UCSD-AML1 (cell line): ENCODE measurements around the gene HOXA2.

Experiments used
- DNase-seq: peaks from one replicate; lab custom pipeline; 2025; ENCODE audit not compliant: unreplicated experiment; lab: John Stamatoyannopoulos, UW

Gene HOXA2

DNA sequence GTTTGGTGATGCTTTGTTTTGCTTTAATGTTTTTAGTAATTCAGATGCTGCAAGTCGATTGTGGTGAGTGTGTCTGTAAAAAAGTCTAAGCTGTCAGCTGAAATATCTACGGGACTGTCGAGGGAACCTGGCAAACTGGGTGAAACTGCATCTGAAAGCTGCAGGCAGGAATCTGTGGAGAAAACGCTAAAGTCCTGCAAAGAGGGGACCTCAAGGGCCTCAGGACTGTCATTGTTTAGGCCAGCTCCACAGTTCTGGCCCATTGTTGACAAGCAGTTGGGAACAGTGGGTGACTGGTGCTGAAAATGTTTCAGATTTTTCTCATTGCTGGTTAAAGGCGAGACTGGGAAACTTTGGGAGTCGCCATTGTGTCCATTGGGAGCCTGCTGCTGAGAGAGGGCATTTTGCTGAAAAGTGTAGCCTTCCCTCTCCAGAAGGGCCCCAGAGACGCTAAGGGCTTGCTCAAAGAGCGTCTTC, 1.8 kb downstream of the HOXA2 start:
- no peak for DNase-seq

DNA sequence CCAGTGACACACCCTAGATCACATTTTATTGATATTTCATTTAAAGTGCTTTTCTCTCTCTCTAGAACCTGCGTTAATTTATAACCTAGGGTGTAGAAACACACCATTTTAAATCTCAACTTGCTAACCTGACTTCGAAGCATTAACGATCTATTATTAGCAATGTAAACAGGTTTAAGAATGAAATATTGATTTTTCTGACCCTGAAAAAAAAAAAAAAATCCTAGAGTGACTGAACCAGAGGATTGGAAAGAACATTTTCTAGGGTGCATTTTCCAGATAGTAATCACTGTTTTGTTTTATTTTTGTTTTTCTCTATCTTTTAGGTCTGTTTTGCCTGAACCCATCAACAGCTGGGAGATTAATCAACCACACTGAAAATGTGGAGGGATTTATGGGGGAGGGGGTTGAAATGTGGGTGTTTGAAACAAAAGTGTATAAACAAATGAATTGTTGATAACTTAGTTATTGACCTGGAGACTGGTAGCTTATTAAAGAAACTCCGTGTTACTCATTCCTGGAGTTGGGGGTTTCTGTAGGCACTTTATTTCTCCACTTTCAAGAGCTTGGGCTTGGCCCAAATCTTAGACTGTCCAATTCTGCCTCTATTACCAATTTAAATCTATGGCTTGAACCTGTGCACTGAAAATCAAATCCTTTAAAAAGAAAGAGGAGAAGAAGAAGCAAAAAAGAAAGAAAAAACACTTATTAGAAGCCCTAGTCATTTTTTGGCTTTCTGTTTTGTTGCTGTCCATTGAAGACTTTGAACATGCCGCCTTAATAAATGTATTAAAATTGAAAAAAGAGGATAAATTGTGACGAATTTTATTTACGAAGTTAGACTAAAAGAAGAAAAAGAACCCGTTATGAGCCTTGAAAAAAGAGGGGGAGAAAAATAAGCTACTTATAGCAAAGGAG, 2.8 kb downstream of the HOXA2 start:
- DNase-seq = no peak

DNA sequence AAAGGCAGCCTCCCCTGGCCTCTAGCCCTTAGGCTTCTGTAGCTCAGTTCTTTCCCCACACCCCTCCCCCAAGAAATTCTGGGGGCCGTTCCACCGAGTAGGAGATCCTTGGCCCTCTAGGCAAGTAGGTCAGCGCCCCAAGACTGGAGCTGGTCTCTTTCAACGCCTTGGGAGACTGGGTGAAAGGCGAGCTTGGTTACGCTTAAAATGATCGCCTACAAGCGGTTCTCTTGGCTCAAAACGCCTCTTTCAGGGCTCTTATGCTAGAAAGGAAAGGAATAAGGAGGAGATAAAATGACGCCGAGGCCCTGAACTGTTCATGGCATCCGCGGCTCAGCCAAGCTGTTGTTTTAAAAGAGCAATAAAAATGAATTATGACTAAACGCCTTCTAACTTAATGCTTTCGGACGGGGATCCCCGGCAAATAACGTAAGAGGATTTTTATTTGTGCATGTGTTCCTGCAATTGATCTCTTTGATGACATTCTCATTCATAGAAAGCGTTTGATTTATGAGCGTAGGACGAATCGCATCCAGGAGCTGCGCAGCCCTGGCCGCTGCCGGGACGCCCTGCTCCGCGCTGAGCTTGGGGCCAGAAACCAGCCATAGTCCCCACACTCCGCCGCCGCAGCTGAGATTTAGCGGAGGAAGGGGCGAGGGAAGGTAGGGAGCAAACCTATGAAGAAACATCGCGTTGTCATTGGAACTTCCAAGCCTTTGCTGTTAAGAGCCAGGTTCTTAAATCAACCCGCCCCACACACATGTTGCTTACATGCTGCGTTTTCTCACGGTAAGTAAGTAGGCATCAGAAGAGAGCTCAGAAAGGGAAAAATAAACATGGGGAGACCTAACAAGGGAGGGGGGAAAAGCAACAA, 3.7 kb downstream of the HOXA2 start:
- no peak for DNase-seq

DNA sequence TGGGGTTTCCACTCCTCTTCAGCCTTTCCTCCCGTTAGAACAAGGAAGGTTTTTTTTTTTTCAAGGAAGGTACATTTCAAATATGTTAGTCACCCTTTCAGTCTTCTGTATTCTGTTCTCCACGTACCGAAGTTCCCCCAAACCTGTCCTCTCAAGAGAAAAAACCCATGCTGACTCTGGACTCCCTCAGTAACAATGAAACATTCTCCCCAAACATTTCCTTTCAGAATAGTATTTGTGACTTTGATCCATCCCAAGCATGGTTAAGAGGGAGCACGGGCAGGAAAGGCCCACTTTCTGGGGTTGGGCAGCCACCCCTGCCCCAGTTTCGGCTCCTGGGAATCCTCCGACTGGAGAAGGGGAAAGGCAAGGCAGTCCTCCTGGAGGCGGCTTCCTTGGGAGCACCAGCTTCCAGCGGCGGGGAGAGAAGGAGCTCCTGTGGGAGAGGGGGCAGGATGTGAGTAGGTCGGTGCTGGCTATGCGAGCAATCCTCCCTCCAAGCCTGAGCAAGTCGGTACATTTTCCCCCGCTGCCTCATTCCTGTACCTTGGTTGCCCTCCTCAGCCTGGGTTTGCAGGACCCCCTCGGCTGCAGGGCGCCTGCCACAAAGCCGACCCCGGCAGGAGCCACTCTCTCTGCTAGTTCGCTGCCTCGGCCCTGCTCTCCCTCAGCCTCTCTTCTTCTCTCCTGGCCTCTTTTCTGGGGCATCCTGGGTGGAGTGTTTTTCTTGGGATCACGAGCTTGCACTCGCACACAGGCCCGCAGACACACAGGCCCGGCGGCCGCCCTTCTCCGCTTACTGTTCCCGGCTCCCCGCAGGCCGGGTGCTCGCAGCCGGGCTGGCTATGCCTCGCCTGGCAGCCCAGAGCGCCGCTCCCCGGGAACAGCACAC, 4.6 kb downstream of the HOXA2 start:
- DNase-seq = no peak

DNA sequence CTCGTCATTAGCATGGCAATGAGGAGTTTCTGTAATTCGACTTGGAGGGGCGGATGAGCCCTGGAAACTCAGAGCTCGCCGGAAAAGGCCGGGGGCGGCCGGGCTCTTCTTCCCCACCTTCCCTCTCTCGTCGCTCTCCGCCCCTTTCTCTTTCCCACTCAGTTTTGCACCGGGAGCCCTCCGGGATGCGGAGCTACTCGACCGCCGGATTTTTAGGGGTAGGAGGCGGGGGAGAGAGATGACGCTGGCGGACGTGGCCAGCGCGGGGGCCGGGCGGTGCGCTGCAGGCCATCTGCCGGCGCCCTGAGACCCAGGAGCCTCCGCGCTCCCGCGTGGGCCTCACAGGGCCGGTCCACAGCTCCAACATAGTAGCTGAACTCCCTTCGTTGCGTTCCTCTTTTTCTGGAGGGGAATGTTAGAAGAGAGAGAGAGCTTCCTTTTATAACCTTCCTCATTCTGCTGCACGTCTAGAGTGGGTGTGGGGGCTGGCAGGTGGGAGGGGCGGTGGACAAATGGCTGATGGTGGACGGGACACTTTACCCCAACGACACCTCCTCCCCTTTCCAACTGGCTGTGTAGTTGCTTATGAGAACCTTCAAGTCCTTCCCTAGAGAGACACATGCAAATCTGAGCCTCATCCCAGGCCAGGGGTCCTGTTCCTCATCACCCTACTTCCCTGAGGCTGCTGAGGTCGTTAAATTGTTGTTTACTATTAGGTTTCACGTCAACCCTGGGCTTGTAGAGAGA, 5.5 kb downstream of the HOXA2 start:
- DNase-seq = peak; percentile 30

DNA sequence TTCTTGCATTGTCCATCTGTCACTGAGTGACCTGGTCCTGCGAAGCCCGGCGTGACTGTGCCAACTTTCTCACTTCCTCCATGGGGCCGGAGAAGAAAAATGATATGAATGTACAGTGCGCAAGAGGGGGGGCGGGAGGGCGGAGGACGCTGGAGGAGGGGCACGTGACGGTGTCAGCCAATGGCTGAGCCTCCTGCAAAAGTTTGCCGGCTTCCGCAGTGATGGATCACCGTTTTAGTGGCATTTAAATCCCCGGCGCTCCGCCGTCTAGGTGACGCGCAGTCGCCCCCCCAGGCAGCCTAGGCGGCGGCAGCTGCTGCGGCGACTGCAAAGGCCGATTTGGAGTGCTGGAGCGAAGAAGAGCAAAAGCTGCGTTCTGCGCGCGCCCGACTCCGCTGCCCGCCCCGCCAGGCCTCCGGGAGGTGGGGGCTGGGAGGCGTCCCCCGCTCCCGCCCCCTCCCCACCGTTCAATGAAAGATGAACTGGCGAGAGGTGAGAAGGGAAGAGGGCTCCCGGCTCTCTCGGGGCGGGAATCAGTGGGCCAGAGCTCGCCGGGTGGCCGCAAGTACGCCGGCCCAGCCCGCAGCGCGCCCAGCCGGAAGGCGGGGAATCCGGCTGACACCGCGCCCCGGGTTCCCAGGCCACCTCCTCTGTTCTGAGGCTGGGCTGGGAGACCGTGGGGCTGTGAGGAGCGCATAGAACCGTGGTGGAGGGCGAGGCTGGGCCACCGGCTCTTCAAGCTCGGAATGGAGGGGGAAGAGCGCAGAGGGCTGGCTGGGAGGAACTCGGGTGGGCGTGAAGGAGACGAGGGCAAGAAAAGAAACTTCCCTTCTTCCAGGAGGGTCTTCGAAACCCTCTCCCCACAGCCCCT, 6.4 kb downstream of the HOXA2 start, which contains the start of gene HOXA1:
Gene HOXA1 (minus strand): TSS at position 104 of the 871 bp plus-strand sequence. CDS start 88 bp downstream, at position 16.
- DNase-seq = peak; percentile 72

DNA sequence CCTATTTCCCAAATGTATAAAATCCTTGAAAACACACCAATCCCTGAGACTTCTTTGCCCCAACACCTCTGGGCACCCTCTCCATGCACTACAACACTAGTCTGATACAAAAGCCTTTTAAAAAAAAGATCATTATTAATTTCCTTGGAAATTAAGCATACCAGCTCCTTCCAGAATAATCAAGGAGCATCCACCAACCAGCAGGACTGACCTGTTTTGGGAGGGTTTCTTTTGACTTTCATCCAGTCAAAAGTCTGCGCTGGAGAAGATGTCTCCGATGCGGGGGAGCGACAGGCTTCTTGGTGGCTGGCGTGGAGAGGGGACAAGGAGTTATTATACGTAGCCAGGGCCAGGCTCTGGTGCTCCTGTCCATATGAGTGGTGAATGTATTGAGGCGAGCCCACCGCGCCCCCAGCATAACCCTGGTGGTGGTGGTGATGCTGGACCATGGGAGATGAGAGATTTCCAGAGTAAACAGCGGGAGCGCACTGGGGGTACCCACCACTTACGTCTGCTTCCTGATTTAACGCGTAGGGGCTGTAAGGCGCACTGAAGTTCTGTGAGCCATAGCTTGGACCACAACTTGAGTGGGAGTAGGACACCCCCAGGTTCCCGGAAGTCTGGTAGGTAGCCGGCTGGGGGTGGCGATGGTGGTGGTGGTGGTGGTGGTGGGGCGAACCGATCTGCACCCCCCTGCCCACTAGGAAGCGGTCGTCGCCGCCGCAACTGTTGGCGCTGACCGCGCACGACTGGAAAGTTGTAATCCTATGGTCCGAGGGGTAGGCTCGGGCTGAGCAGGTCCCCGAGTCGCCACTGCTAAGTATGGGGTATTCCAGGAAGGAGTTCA, 7.2 kb downstream of the HOXA2 start:
- no peak for DNase-seq

DNA sequence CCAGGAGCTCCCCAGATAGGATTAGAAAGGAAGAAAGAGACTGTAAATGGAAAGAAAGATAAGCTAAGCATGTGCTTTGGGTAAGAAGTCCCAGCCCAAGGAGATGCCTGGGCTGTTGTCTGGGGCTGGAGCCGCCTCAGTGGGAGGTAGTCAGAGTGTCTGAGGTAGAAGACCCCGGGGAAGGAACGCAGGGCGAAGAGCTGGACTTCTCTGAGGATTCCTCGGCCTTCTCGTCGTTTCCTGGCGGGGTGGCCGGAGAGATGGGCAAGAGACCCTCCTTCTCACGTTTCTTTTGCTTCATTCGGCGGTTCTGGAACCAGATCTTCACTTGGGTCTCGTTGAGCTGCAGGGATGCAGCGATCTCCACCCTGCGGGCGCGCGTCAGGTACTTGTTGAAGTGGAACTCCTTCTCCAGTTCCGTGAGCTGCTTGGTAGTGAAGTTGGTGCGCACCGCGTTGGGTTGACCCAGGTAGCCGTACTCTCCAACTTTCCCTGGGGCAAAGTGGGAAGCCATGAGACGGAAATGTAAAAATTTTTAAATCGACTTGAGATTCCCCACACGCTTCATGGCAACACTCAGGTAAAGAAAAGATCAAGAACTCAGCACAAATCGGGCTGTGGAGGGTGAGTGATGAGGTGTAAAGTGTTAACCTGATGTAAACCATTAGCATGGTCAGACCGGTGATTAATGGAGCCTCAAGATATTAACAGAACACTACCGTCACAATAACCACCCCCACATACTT, 8.0 kb downstream of the HOXA2 start:
- DNase-seq = no peak

DNA sequence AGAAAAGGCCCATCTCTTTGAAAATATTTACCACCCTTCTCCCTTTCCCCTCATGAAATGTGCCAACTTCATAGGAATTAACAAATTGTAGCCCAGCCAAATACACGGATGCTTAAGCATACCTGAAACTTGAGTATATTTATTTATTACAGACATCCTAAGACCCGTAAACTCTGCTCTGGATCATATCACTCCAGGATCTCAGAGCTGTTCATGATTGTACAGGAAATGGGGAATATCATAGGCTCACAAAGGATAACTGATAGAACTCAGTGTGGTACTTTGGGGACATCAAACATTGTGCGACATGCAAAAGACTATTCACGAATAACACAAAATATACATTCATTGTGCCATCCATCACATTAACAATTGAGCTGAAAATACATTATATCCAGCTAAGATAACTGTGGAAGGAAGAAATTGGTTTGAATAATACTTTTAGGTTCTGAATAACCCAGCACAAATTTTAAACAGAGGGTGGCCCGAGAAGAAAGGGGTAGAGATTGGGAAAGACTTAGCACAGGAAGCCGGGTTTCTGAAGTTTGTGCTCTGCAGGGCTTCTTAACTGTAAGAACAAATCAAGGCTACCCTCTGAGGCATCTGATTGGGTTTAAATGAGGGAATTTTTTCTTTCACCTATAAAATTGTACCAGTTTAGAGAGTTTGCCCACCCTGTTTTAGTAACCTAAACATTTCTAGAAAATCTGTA, 9.1 kb downstream of the HOXA2 start:
- DNase-seq = no peak

DNA sequence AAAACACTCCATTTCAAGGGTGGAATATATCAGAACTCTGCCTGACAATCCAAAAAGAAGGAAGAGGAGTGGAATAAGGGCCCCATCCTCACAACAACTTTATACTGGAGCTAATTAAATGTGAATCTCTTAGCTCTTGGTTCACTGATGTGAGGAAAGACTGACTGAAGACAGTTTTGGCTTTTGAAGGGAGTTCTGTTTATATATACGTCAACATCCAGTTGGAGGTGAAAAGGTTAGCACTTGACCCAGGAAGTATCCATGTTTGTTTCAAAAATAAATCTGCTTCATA, 9.7 kb downstream of the HOXA2 start:
- no peak for DNase-seq

DNA sequence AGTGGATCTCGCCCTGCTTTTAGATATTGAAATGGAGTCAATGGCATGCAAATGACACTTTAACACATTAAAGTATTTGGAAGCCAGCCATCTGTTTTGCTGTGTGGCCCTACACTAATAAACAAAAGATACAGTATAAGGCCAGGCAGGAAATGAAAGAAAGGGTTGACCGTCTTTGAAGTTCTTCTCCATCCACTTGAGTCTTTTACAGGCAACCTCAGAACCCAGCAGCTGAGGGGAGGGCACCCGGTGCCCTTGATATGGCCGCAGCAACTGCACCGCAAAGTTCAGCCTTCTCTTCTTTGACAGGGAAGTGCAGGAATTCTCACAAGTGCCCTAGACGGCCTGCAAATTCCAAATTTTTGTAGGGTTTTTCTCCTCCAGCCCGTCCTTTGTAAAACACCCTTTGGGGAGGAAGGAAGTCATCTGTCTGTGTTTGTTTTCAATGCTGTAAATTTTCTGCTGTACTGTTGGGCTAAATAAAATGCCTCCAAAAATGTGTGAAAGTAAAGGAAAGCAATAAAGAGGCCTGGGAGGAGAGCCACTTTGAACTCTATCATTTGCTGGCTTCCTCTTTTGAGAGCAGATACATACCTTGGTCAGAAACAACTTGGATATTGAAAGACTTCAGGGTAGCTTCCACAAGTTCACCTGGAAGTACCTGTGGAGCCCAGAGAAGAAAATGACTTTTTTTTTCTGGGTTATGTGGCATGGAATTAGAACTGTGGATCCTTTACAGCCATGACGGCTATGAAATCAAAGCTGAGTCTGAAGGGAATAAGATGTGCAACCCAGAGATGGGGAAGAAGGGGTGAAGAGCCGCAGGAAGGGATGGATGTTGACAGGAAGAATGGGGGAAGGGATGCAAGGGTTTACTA, 10.3 kb downstream of the HOXA2 start:
- DNase-seq = no peak

DNA sequence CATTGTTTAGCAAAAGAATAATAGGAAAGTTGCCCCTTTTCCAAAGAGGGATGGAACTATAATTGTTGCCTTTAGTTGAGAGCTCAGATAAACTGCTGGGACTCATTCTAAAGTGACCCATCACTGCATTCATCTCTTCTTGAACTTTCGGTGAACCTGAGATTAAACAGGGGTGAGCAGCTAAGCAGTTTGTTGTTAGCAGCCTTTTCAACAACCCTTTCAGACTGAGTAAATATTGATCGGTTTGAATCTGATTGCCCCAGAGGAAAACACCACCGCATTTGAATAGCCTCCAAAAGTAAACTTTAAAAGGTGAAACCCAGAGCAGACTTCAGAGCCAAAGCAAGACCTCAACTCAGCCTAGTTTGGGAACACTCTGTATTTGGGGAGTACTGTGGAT, 11.4 kb downstream of the HOXA2 start:
- DNase-seq = no peak

DNA sequence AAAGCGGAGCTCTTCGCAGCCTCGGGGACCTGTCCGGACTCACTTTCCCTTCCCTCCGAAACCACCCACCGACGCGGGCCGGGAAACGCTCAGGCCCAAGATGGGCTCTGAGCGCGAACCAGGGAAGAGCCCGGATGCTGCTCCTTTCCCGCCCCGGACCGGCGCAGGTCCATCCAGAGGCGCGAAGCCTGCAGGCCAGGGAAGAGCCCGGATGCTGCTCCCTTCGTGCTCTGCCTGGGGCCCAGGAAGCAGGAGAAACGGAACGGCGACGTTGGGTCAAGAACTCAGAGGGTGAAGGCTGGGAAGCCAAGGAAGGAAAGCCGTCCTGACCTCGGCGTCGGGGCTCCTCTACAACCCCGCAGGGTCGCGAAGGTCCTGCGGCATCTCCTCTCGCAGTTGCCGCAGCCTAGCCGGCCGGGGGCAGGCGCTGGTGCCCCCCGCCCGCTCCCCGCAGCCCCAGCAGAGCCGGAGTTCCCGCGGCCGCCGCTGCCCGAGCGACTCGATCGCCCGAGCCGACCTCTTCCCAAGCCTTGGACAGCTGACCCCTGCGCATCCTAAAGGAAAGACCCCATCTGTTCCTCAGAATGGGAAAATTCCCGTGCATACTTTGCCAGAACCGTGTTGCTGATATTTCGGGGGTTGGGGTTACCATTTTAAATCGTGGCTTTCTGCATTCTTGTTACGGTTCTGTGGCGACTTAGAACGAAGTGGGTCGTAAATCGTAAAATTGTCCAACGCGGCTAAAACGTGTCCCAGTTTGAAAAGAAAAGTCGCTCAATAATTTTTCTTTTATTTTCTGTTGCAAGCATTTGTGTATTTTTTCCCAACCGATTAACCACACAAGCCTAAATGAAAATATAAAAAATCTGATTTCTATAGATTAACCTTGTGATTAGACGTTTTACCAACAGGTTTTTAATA, 14.2 kb downstream of the HOXA2 start:
- no peak for DNase-seq

DNA sequence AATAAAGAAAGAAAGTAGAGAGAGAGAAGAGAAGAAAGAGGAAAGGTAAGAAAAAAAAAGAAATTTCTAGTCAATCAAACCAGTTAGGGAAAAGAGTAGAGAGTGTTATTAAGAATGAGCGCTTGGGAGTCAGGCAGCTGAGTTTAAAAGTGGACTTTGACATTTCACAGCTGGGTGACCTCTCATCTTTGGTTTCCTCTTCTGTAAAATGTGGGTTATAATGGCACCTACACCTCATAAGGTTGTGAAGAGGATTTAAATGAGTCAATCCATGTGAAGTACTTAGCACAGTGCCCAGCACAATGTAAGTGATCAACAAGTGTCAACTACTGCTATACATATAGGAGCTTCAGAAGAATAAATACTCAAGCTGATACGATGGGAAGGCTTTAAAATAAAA, 18.8 kb downstream of the HOXA2 start:
- no peak for DNase-seq

DNA sequence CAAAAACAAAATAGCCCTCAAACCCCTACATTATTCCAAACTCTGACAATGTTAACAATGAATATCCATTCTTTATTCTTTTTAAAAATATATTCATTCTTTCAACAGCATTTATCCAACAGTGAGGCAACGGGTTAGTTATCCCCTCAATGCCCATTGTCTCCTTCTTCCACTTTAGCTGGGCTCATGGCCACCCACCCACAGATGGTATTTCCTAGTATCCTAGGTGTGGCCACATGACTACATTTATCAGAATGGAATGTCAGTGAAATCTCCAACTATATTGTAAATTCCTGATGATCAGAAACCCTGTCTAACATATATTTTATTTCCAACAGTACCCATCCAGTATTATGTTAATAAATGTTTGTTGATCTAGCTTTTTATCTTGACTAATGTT, 20.3 kb downstream of the HOXA2 start:
- no peak for DNase-seq
